HG03066 (cell line): ENCODE data around the gene KITLG.
"Not testable (repeated sequence)": the region's sequence is repeated elsewhere in the genome, so short reads cannot be mapped to it uniquely, and the experiment has no call there.

Source experiments
- ATAC-seq: cut with Tn5 transposase; IDR thresholded peaks from one replicate; pipeline ENCODE4 v1.9.1; 2021; ENCODE audit warnings: low read depth; ENCODE audit not compliant: unreplicated experiment

Gene KITLG

GRCh38 chr12:88580051-88580871, at the start of gene KITLG:
Gene KITLG, minus strand, starts transcription at chr12:88580471. Its CDS starts 193 bp downstream, at chr12:88580278.
- peak; percentile 58 for ATAC-seq

- ATAC-seq: no peak
These were observed 48.7 kb upstream of the KITLG start for GRCh38 chr12:88628856-88629509.

- not testable (repeated sequence) for ATAC-seq
These were observed 47.8 kb upstream of the KITLG start for GRCh38 chr12:88628035-88628434.

GRCh38 chr12:88627501-88627900, 47.2 kb upstream of the KITLG start:
- ATAC-seq: no peak

GRCh38 chr12:88625356-88625755, 45.1 kb upstream of the KITLG start:
- ATAC-seq: no peak

GRCh38 chr12:88624911-88625310, 44.6 kb upstream of the KITLG start:
- no peak for ATAC-seq

- no peak for ATAC-seq
These were observed 43.7 kb upstream of the KITLG start for GRCh38 chr12:88623777-88624548.

- no peak for ATAC-seq
These were observed 37.1 kb upstream of the KITLG start for GRCh38 chr12:88617352-88617751.

GRCh38 chr12:88615490-88615889, 35.2 kb upstream of the KITLG start:
- no peak for ATAC-seq

- no peak for ATAC-seq
These were observed 24.4 kb upstream of the KITLG start for GRCh38 chr12:88604646-88605045.

GRCh38 chr12:88600272-88600671, 20.0 kb upstream of the KITLG start:
- no peak for ATAC-seq

- ATAC-seq: no peak
These were observed 17.1 kb upstream of the KITLG start for GRCh38 chr12:88597365-88597764.

- ATAC-seq: no peak
These were observed 15.4 kb upstream of the KITLG start for GRCh38 chr12:88595697-88596096.

GRCh38 chr12:88594780-88595179, 14.5 kb upstream of the KITLG start:
- no peak for ATAC-seq

GRCh38 chr12:88591343-88591742, 11.1 kb upstream of the KITLG start:
- ATAC-seq: no peak

GRCh38 chr12:88590851-88591250, 10.6 kb upstream of the KITLG start:
- no peak for ATAC-seq

GRCh38 chr12:88585077-88585476, 4.8 kb upstream of the KITLG start:
- no peak for ATAC-seq

GRCh38 chr12:88579601-88580050, 645 bp downstream of the KITLG start:
- no peak for ATAC-seq

- ATAC-seq: no peak
These were observed 1.1 kb downstream of the KITLG start for GRCh38 chr12:88579161-88579517.

- ATAC-seq: no peak
These were observed 1.8 kb downstream of the KITLG start for GRCh38 chr12:88578276-88579160.
